ENCODE data around the gene CTIF.

Gene CTIF

GRCh38 chr18:48799724-48800315 is 261.0 kb downstream of the CTIF start:
- H3K4me3 ChIP-seq (ENCODE audit: low read depth in 1 of 2, low read length in 1 of 2) = no peak overlapping the region
- H3K27me3 ChIP-seq = no peaks in the 10 kb centered on the region
- H3K9me3 ChIP-seq = no peaks in the 10 kb centered on the region
- no peak for TF ChIP-seq CTCF (IDR thresholded peaks at IDR 0.05)
- no peaks in the 10 kb centered on the region for H3K4me1 ChIP-seq (ENCODE audit: control insufficient read depth in 1 of 2, insufficient read depth in 1 of 2, low read depth in 1 of 2, low read length in 1 of 2)
- H3K27ac ChIP-seq = no peak overlapping the region
- no peaks in the 10 kb centered on the region for H3K36me3 ChIP-seq

DNA sequence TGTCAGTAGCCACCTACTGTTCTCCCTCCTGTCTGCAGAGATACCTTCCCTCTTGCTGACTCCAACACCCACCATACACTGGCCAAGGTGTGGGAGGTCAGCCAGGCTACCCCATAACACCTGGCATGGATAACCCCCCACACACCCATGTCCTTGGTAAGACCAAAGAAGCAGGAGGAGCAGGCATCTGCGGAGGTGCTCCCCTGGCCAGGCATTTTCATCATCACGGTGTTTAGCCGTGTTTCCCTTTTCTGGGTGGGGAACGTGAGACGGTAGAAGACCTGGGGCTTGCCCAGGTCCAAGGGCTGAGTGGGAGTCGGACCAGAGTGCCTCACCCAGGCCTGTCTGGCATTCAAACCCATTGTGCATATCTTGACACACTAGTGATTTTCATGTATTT is 261.6 kb downstream of the CTIF start:
- Histone ChIP-seq H3K27ac (no peak overlapping the region), H3K4me1 (ENCODE audit: control insufficient read depth in 1 of 2, insufficient read depth in 1 of 2, low read depth in 1 of 2, low read length in 1 of 2) (no peaks in the 10 kb centered on the region), H3K27me3 (no peaks in the 10 kb centered on the region), H3K36me3 (no peaks in the 10 kb centered on the region), H3K9me3 (no peaks in the 10 kb centered on the region), H3K4me3 (ENCODE audit: low read depth in 1 of 2, low read length in 1 of 2) (no peak overlapping the region)
- no peak for TF ChIP-seq CTCF (IDR thresholded peaks at IDR 0.05)

DNA sequence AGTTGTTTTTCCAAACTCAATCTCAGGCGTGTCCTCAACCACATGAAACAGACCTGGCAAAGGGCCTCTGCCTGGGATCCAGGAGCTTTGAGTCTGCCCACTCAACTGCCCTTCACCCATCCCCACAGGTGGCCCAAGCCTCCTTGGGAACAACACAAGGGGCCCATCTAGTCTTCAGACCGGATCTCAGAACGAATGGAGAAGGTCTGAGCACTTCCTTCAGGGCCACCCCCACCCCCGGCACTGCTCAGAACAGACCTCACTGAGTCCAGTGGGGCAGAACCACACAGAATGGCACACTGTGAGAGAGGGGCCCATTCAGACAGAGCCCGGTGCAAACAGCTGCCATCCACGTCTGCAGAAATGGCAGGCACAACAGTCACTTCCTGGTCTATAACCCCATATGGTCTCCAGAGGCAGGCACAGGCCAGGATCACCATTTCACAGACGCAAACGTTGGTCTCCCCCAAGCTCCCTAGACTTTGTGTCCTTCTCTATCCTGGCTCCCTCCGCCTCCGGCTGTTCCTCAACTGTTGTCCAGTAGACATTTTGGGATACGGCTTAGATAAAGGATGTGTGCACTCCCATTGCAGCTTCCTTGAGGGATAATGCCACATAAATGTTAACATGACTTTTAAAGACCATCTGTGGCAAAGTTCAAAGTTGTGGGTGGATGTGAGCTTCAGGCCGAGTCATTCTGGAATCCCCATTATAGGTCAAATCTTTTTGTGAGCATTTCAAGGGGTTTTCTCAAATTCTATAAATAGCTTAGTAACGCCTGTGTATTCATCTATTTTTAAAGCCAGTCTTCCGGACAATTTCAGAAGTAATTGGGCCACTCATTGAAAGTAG is 262.3 kb downstream of the CTIF start:
- H3K9me3 ChIP-seq = no peaks in the 10 kb centered on the region
- H3K4me1 ChIP-seq (ENCODE audit: control insufficient read depth in 1 of 2, insufficient read depth in 1 of 2, low read depth in 1 of 2, low read length in 1 of 2) = no peaks in the 10 kb centered on the region
- H3K27me3 ChIP-seq = no peaks in the 10 kb centered on the region
- no peak for TF ChIP-seq CTCF (IDR thresholded peaks at IDR 0.05)
- no peak overlapping the region for H3K4me3 ChIP-seq (ENCODE audit: low read depth in 1 of 2, low read length in 1 of 2)
- no peaks in the 10 kb centered on the region for H3K36me3 ChIP-seq
- no peak overlapping the region for H3K27ac ChIP-seq

DNA sequence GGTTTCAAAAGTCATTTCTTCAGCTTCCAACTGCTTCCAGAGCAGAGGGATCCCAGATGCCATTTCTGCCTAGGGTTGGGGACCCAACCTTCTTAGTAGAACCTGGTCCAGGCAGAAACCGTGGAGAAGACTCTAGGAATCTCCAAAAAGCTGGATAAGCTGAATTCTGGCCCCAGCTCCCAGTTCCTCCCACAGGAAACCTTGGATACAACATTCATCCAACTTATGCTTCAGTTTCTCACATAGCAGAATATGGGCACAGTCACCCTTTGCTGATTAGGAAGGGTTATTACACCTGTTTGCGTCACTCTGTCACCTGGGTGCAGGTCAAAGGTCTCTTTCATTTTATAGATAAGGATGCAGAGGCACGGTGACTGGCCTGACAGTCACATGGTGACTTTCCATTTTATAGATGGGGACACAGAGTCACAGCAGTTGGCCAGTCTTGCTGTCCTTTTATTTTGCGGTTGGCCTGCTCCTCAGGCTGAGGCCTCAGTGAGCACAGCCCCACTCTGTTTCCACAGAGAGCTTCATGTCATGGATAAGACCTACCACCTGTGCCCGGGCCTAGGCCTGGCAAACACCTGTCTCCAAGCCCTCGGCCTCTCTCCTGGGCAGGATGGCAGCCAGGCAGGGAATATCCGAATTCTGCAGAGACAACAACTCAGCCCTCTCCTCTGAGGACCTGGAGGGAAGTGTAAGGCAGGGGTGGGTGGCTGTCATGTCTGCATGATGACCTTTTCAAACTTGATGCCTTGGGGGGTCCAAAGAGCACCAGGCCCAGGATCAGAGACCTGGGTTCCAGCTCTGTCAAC is 263.1 kb downstream of the CTIF start:
- Histone ChIP-seq H3K27ac (no peak overlapping the region), H3K9me3 (no peaks in the 10 kb centered on the region), H3K4me1 (ENCODE audit: control insufficient read depth in 1 of 2, insufficient read depth in 1 of 2, low read depth in 1 of 2, low read length in 1 of 2) (no peaks in the 10 kb centered on the region), H3K36me3 (no peaks in the 10 kb centered on the region), H3K4me3 (ENCODE audit: low read depth in 1 of 2, low read length in 1 of 2) (no peak overlapping the region), H3K27me3 (no peaks in the 10 kb centered on the region)
- no peak for TF ChIP-seq CTCF (IDR thresholded peaks at IDR 0.05)

DNA sequence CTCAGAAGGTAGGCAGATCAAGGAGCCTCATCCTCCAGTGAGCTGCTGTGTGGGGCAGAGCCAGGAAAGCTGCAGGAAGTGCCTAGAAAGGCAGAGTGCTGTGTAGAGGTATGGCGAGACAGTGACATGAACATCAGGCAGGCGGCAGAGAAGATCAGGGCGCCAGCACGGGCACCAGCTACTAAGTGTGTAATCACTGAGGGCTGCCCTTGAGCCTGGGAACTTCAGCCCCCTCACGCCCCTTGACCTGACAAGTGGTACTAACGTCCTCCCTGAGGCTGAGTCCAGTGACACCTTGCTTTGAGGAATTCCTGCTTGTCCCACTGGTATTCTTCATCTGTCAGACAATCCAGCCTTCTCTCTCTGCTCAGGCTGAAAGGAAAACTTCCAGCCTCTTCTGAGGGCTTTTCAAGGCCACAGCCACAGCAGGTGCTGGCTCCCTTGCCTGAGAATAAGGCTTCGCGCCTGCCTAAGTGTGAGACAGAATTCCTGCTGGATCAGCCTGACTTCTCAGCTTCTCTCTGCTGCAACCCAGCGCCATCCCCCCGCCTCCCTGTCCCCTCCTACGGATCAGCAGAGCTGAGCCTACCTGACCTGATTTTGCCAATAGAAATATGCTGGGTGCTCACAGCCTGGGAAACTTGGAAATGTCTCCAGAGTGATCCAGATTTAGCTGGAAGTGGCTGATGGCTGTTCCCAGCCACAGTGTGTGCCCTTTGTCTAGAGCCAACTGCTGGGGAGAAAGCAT is 263.9 kb downstream of the CTIF start:
- Histone ChIP-seq H3K36me3 (no peaks in the 10 kb centered on the region), H3K27ac (no peak overlapping the region), H3K27me3 (no peaks in the 10 kb centered on the region), H3K9me3 (no peaks in the 10 kb centered on the region), H3K4me3 (ENCODE audit: low read depth in 1 of 2, low read length in 1 of 2) (no peak overlapping the region), H3K4me1 (ENCODE audit: control insufficient read depth in 1 of 2, insufficient read depth in 1 of 2, low read depth in 1 of 2, low read length in 1 of 2) (no peaks in the 10 kb centered on the region)
- TF ChIP-seq CTCF (IDR thresholded peaks at IDR 0.05) = no peak
